ENCODE data around the gene ITIH5. TPM values are rescaled to one million over a fixed set of nuclear protein-coding genes. Genes with fewer than 3 reads are reported as not detected.

ITIH5 gene
- total RNA-seq, 3 donors from 2014 or later: not detected

Other genes starting within 250 kb of the ITIH5 start
- under 1 TPM; 0.32 to 0.71 (median 0.38) TPM for gene ITIH2, start 36.4 kb upstream of the ITIH5 start, total RNA-seq
- gene KIN, start 121.0 kb upstream of the ITIH5 start, total RNA-seq: 10 to 100 TPM; 13.0 to 19.4 (median 14.9) TPM
- gene ATP5F1C, start 121.2 kb upstream of the ITIH5 start, total RNA-seq: 100 to 1,000 TPM; 260 to 297 (median 260) TPM
- 10 to 100 TPM; 21.0 to 22.2 (median 22.0) TPM for gene TAF3, start 151.5 kb upstream of the ITIH5 start, total RNA-seq

All from activated T-cell treated with anti-CD3 and anti-CD28 coated beads, Interleukin-2, amount 50 U/mL, for 4 hours (primary cell).